ENCODE measurements around the gene BICC1.

DNA sequence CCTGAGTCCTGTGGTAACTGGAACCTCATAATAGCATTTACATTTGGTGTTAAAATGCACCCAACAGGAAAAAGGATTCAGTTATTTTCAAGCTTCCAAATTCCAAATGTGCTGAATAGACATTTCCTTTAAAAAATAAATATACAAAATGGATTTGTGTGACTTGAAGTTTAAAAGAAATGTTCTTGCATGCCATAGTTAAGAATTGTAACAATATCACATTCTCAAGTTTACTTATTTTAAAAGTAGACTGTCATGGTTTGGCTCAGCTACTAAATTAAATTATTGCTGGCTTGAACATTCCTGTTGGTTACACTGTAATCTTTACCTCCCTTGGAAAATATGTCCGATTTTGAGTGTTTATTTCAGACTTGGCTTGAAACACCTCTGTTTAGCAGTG lies 31.5 kb downstream of the BICC1 start:
- TF ChIP-seq, protein P1, sequence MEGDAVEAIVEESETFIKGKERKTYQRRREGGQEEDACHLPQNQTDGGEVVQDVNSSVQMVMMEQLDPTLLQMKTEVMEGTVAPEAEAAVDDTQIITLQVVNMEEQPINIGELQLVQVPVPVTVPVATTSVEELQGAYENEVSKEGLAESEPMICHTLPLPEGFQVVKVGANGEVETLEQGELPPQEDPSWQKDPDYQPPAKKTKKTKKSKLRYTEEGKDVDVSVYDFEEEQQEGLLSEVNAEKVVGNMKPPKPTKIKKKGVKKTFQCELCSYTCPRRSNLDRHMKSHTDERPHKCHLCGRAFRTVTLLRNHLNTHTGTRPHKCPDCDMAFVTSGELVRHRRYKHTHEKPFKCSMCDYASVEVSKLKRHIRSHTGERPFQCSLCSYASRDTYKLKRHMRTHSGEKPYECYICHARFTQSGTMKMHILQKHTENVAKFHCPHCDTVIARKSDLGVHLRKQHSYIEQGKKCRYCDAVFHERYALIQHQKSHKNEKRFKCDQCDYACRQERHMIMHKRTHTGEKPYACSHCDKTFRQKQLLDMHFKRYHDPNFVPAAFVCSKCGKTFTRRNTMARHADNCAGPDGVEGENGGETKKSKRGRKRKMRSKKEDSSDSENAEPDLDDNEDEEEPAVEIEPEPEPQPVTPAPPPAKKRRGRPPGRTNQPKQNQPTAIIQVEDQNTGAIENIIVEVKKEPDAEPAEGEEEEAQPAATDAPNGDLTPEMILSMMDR (IDR thresholded peaks at IDR 0.05), result no peak
- no peak for TF ChIP-seq POLR2AphosphoS5 (IDR thresholded peaks at IDR 0.05; ENCODE audit: low read depth, low read length)
